Measurements from ENCODE around the gene IPCEF1.
"Not testable (repeated sequence)": the region's sequence is repeated elsewhere in the genome, so short reads cannot be mapped to it uniquely, and the experiment has no call there.

The IPCEF1 gene

DNA sequence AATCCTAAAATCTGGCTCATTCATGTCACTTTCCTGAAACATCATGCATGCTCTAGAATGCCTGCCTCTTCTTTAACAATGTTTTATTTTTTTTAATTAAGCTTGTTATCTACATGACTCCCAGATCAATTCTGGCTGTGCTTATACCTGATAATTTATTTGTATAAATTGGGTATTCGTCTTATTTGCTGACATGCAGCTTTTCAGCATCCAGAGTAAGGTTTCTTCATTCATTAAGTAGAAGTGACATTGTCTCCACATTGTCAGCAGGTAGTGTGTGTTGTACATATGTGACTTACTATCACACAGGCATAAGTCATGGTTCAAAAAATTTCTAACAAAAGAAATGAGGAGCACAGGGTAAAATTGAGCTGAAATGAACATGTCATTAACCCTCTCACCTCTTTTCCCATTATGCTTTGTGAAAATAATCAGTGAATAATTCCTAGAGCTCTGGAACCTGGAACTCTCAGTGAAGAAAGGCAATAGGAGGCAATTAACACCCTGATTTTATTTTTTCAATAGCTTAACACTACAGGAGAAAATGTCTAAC, 160.2 kb downstream of the IPCEF1 start:
- H3K27me3 ChIP-seq, result no peaks in the 10 kb centered on the region
- H3K4me1 ChIP-seq, result no peaks in the 10 kb centered on the region
- H3K4me3 ChIP-seq (ENCODE audit: low read depth, low read length), result no peak overlapping the region
- H3K36me3 ChIP-seq, result no peaks in the 10 kb centered on the region
- no peak for DNase-seq
- TF ChIP-seq, protein P1, sequence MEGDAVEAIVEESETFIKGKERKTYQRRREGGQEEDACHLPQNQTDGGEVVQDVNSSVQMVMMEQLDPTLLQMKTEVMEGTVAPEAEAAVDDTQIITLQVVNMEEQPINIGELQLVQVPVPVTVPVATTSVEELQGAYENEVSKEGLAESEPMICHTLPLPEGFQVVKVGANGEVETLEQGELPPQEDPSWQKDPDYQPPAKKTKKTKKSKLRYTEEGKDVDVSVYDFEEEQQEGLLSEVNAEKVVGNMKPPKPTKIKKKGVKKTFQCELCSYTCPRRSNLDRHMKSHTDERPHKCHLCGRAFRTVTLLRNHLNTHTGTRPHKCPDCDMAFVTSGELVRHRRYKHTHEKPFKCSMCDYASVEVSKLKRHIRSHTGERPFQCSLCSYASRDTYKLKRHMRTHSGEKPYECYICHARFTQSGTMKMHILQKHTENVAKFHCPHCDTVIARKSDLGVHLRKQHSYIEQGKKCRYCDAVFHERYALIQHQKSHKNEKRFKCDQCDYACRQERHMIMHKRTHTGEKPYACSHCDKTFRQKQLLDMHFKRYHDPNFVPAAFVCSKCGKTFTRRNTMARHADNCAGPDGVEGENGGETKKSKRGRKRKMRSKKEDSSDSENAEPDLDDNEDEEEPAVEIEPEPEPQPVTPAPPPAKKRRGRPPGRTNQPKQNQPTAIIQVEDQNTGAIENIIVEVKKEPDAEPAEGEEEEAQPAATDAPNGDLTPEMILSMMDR (IDR thresholded peaks at IDR 0.05; ENCODE audit: low read depth, low read length), result no peak
- no peaks in the 10 kb centered on the region for H3K9me3 ChIP-seq

GRCh38 chr6:154187714-154188113, 168.9 kb downstream of the IPCEF1 start:
- Histone ChIP-seq H3K9me3 (no peaks in the 10 kb centered on the region), H3K27me3 (no peaks in the 10 kb centered on the region), H3K36me3 (no peaks in the 10 kb centered on the region), H3K4me1 (no peaks in the 10 kb centered on the region), H3K4me3 (ENCODE audit: low read depth, low read length) (no peak overlapping the region)
- TF ChIP-seq, protein P1 (IDR thresholded peaks at IDR 0.05; ENCODE audit: low read depth, low read length), result no peak
- DNase-seq, result no peak

DNA sequence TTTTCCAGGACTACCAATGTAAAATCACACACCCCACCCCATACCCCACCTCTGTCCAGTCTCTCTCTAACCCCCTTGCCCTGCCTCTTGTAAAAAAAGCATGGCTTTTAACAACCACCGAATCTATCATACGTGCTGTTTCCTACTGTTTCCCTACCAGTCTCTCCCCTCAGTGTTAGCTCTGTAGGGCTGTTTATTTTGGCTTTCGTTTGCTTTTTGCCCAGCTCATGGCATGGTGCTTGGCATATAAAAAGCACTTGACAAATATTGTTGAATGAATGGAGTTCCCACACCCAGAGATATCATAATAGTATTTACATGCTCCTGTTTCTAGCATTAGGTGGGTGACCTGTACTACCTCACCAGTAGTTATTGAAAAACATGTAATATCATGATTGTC, 169.4 kb downstream of the IPCEF1 start:
- H3K4me3 ChIP-seq (ENCODE audit: low read depth, low read length), result no peak overlapping the region
- DNase-seq, result no peak
- H3K36me3 ChIP-seq, result no peaks in the 10 kb centered on the region
- H3K4me1 ChIP-seq, result no peaks in the 10 kb centered on the region
- H3K27me3 ChIP-seq, result no peaks in the 10 kb centered on the region
- TF ChIP-seq, protein P1 (IDR thresholded peaks at IDR 0.05; ENCODE audit: low read depth, low read length), result no peak
- no peaks in the 10 kb centered on the region for H3K9me3 ChIP-seq

DNA sequence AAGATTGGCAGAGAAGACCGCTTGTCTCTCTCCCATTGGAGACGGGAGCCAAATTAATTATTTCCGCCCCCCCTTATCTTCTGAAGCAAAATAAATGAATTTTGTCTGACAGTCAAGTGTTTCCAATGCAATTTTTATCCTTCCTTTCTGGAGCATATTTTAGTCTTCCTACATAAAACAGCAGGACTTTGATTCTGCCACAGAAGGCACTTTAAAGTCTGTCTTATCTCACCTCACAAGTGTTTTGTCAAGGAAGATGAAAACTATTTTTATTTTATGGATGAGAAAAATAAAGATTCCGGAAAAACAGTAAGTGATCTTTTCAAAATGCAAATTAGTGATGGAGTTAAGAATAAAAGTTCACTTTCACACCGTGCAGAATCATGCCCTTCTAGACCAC, 177.2 kb downstream of the IPCEF1 start:
- no peaks in the 10 kb centered on the region for H3K9me3 ChIP-seq
- H3K4me3 ChIP-seq (ENCODE audit: low read depth, low read length), result no peak overlapping the region
- DNase-seq, result no peak
- no peaks in the 10 kb centered on the region for H3K36me3 ChIP-seq
- TF ChIP-seq, protein P1 (IDR thresholded peaks at IDR 0.05; ENCODE audit: low read depth, low read length), result no peak
- H3K4me1 ChIP-seq, result no peaks in the 10 kb centered on the region
- no peaks in the 10 kb centered on the region for H3K27me3 ChIP-seq

DNA sequence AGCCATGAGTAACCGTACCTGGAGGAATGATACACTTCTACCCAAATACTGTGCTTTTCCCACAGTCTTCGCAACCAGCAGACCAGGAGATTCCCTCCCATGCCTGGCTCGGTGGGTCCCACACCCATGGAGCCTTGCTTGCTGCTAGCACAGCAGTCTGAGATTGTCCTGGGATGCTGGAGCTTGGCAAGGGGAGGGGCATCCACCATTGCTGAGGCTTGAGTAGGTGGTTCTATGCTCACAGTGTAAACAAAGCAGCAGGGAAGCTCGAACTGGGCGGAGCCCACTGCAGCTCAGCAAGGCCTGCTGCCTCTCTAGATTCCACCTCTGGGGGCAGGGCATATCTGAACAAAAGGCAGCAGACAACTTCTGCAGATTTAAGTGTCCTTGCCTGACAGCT, 184.2 kb downstream of the IPCEF1 start:
- H3K4me3 ChIP-seq (ENCODE audit: low read depth, low read length); H3K27me3 ChIP-seq; H3K36me3 ChIP-seq; H3K4me1 ChIP-seq; H3K9me3 ChIP-seq: not testable (repeated sequence)
- peak; percentile 33 for DNase-seq

- no peak overlapping the region for H3K4me3 ChIP-seq (ENCODE audit: low read depth, low read length)
- TF ChIP-seq, protein P1 (IDR thresholded peaks at IDR 0.05; ENCODE audit: low read depth, low read length), result no peak
- DNase-seq, result no peak
- no peaks in the 10 kb centered on the region for H3K27me3 ChIP-seq
- no peaks in the 10 kb centered on the region for H3K4me1 ChIP-seq
- no peaks in the 10 kb centered on the region for H3K9me3 ChIP-seq
- no peaks in the 10 kb centered on the region for H3K36me3 ChIP-seq
These were observed 186.5 kb downstream of the IPCEF1 start for GRCh38 chr6:154170106-154170505.
